IgD-negative memory B cell (primary cell): ENCODE measurements around the gene ATG7. TPM values are rescaled to one million over a fixed set of nuclear protein-coding genes. Genes with fewer than 3 reads are reported as not detected.
"Not testable (repeated sequence)": the region's sequence is repeated elsewhere in the genome, so short reads cannot be mapped to it uniquely, and the experiment has no call there.

ENCODE experiments used
- H3K27ac Mint-ChIP-seq, 3 donors: one replicate each; pipeline ENCODE4 v1.8.0; 2020 to 2022; ENCODE audit warnings: mild to moderate bottlenecking in 3 of 3, mixed read lengths in 3 of 3, moderate library complexity in 1 of 3
- H3K27me3 Mint-ChIP-seq: one replicate; pipeline ENCODE4 v1.8.0; 2021; ENCODE audit warnings: mixed read lengths
- H3K36me3 Mint-ChIP-seq: one replicate; pipeline ENCODE4 v1.8.0; 2020; ENCODE audit warnings: mild to moderate bottlenecking, mixed read lengths
- H3K4me1 Mint-ChIP-seq, 3 donors: one replicate each; pipeline ENCODE4 v1.8.0; 2020 to 2022; ENCODE audit warnings: mixed read lengths in 3 of 3, mild to moderate bottlenecking in 1 of 3
- H3K4me3 Mint-ChIP-seq, 4 donors: one replicate each; pipeline ENCODE4 v1.8.0; 2020 to 2022; ENCODE audit warnings: mild to moderate bottlenecking in 4 of 4, mixed read lengths in 4 of 4, moderate library complexity in 3 of 4
- H3K9me3 Mint-ChIP-seq, 3 donors: one replicate each; pipeline ENCODE4 v1.8.0; 2020 to 2021; ENCODE audit warnings: mixed read lengths in 3 of 3, mild to moderate bottlenecking in 1 of 3
- polyA plus RNA-seq: library from polyadenylated mRNA; unstranded; fragments of 300-500 nt; fragmentation: Illumina TruSeq; gene quantifications from one replicate; pipeline ENCODE4 v1.2.3, GENCODE V29; 2021

Gene ATG7
- polyA plus RNA-seq, 1 donor from 2014 or later, result 18.1 TPM

GRCh38 chr3:11447584-11448200 is 175.5 kb downstream of the ATG7 start:
- no peaks in the 10 kb centered on the region for H3K27me3 Mint-ChIP-seq
- H3K27ac Mint-ChIP-seq, result no peak overlapping the region
- H3K9me3 Mint-ChIP-seq, result no peaks in the 10 kb centered on the region
- peaks cover 15% of the 10 kb centered on the region for H3K36me3 Mint-ChIP-seq
- peaks cover 0 to 3% (median 0%) of the 10 kb centered on the region in 3 donors for H3K4me1 Mint-ChIP-seq
- no peak overlapping the region for H3K4me3 Mint-ChIP-seq

GRCh38 chr3:11450015-11450414 is 177.8 kb downstream of the ATG7 start:
- no peak overlapping the region for H3K27ac Mint-ChIP-seq
- H3K36me3 Mint-ChIP-seq, result peaks cover 5% of the 10 kb centered on the region
- H3K4me3 Mint-ChIP-seq, result no peak overlapping the region
- peaks cover 0 to 3% (median 0%) of the 10 kb centered on the region in 3 donors for H3K4me1 Mint-ChIP-seq
- no peaks in the 10 kb centered on the region for H3K9me3 Mint-ChIP-seq
- no peaks in the 10 kb centered on the region for H3K27me3 Mint-ChIP-seq

- Mint-ChIP-seq H3K9me3 (no peaks in the 10 kb centered on the region), H3K4me3 (no peak overlapping the region)
These were observed 180.1 kb downstream of the ATG7 start for GRCh38 chr3:11452312-11452711.

DNA sequence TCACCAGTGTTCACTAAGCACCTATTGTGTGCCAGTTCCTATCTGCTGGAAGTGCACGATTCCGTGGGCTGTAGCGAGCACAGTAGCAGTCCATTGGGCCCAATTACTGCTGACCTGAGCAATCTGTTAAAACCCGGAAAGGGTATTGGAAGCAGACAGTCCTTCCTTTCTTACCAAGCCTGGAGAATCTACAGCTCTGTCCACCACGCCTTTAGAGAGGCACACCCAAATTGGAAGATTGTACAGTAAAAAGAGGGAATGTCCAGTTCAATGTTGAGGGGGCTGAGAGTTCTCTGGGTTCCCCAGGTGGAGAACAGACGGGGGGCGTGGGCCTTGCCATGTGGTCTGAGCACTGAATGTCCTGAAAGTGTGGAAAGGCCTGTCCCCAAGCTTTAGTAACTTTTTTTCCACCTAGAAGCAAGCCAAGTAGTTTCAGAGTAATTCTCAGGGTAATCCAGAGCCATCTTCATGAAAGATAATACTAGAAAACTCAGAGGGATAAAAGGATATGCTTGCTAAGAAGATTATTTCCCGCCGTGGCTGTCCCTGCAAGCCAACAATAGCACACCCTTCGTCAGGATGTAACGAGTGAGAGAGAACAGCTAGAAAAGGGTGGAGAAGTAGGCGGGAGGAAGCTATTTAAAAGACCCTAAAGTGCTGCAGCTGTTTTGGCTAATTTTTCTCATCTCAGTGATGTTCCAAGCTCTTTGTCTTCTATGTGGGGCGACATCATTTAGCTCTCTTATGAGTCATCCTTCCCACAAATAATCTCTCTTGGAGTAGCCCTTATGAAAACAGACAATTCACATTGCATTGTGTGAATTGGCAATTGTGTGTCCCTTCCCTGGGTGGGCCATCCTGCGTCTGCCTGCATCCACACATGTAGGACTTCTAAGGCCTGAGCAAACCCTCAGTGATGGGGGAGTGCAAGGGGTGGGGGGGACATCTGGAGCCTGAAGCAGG is 181.0 kb downstream of the ATG7 start:
- Mint-ChIP-seq H3K27ac (no peak overlapping the region), H3K27me3 (no peaks in the 10 kb centered on the region), H3K36me3 (peaks cover 13% of the 10 kb centered on the region), H3K4me3 (no peak overlapping the region), H3K4me1 (no peaks in the 10 kb centered on the region), H3K9me3 (no peaks in the 10 kb centered on the region)

More at GRCh38 chr3:11452312-11452711, 180.1 kb downstream of the ATG7 start:
- Mint-ChIP-seq H3K27me3 (no peaks in the 10 kb centered on the region), H3K27ac (no peak overlapping the region), H3K36me3 (peaks cover 7% of the 10 kb centered on the region), H3K4me1 (peaks cover 0 to 3% (median 0%) of the 10 kb centered on the region in 3 donors)

GRCh38 chr3:11455956-11456355 is 183.8 kb downstream of the ATG7 start:
- Mint-ChIP-seq H3K4me3 (no peak overlapping the region), H3K9me3 (no peaks in the 10 kb centered on the region), H3K27ac (no peak overlapping the region), H3K4me1 (no peaks in the 10 kb centered on the region), H3K27me3 (no peaks in the 10 kb centered on the region), H3K36me3 (peaks cover 9% of the 10 kb centered on the region)

DNA sequence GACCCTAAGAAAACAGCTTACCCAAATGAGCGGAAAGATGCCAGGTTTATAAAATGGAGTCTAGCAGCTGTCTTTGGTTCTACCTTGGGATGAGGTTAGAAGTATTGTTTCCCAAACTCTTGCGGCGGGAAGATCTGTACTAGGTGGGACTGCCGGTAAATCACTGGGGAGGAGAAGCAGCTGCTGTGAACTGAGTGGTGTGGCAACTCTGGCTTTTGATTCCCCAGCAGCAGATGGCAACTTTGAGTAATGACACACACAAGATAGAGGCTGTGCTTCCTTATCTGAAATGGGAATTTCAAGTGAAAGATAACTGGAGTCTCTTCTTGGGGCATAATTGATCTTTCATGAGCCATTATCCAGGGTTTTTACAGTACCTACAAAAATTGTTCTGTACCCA is 184.9 kb downstream of the ATG7 start:
- H3K36me3 Mint-ChIP-seq, result peaks cover 8% of the 10 kb centered on the region
- no peaks in the 10 kb centered on the region for H3K9me3 Mint-ChIP-seq
- H3K4me3 Mint-ChIP-seq, result no peak overlapping the region
- H3K27ac Mint-ChIP-seq, result no peak overlapping the region
- H3K27me3 Mint-ChIP-seq, result no peaks in the 10 kb centered on the region
- H3K4me1 Mint-ChIP-seq, result no peaks in the 10 kb centered on the region

DNA sequence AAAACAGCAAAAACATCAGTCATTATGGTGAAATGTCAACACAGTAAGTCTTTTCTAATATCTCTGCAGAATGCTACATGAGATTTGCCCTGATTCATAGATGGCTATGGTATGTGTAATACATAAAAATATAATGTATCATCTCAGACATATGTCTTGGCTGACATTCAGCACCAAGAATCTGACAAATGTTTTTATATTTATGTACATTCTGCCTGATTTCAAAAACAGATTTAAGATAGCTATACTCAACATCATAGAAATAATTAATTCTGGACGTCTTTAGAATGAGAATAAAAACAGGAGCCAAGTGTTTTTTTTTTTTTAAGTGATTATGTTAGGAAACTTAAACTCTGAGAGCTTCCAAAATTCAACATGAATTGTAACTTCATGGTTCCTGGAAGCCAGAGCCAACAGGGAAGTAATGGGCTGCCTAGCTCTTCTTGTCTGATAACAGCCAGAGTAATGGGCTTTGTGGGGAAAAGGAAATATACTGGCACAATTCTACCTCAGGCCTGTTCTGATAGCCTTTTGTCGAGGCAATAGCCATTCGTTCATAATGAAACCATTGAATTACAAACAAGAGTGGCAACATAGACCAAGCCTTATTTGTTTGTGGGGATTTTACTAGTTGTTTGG is 187.1 kb downstream of the ATG7 start:
- H3K27me3 Mint-ChIP-seq, result no peaks in the 10 kb centered on the region
- no peak overlapping the region for H3K27ac Mint-ChIP-seq
- no peaks in the 10 kb centered on the region for H3K4me1 Mint-ChIP-seq
- H3K36me3 Mint-ChIP-seq, result peaks cover 8% of the 10 kb centered on the region
- no peaks in the 10 kb centered on the region for H3K9me3 Mint-ChIP-seq
- no peak overlapping the region for H3K4me3 Mint-ChIP-seq

GRCh38 chr3:11461226-11461625 is 189.0 kb downstream of the ATG7 start:
- no peak overlapping the region for H3K27ac Mint-ChIP-seq
- H3K4me1 Mint-ChIP-seq, result no peaks in the 10 kb centered on the region
- peaks cover 6% of the 10 kb centered on the region for H3K36me3 Mint-ChIP-seq
- H3K9me3 Mint-ChIP-seq, result no peaks in the 10 kb centered on the region
- H3K4me3 Mint-ChIP-seq, result no peak overlapping the region
- no peaks in the 10 kb centered on the region for H3K27me3 Mint-ChIP-seq

- H3K4me1 Mint-ChIP-seq, H3K36me3 Mint-ChIP-seq, H3K27me3 Mint-ChIP-seq, H3K9me3 Mint-ChIP-seq, H3K4me3 Mint-ChIP-seq: not testable (repeated sequence)
- peak overlapping the region in 1 of 3 donors; percentile 65 for H3K27ac Mint-ChIP-seq
These were observed 190.5 kb downstream of the ATG7 start for GRCh38 chr3:11462673-11463072.

DNA sequence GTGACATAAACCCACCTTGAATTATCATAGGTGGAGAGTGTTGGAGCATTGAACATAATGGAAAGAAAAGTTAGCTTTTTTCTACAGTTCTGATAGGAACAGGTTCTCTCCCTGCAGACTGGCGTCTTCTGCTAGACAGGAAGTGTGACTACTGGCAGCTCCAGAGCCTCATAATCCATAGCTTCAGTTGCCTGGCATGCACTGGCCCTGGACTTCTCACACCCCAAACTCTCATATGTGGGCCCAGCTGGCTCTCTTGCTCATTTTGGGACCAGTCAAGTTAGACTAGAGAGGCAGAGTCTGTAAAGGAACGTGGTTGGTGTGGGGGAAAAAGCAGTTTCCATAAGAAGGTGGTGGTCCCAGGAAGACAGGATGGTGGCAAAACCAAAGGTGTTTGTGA is 191.4 kb downstream of the ATG7 start:
- Mint-ChIP-seq H3K27ac (no peak overlapping the region), H3K36me3 (peaks cover 2% of the 10 kb centered on the region), H3K27me3 (no peaks in the 10 kb centered on the region), H3K4me3 (no peak overlapping the region), H3K4me1 (no peaks in the 10 kb centered on the region), H3K9me3 (no peaks in the 10 kb centered on the region)

DNA sequence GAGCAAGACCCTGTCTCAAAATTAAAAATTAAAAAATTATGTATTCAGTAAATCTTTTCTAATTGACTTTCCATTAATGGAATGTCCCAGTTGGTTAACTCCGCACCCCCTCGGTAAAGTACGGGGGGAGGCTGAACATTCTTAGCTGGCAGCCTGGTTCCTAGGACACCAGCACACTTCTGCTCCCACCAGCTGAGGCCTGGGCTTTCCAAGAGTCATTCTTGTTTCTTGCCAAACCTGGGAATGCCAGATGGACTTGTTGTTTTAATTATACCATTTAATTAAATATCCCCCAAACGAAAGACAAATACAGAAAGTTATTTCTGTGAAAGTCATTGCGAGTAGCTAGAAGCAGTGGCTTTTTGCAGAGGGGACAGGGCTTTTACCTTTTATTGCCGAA is 192.2 kb downstream of the ATG7 start:
- H3K4me1 Mint-ChIP-seq, result no peaks in the 10 kb centered on the region
- H3K27ac Mint-ChIP-seq, result no peak overlapping the region
- no peaks in the 10 kb centered on the region for H3K9me3 Mint-ChIP-seq
- peaks cover 6% of the 10 kb centered on the region for H3K36me3 Mint-ChIP-seq
- H3K27me3 Mint-ChIP-seq, result no peaks in the 10 kb centered on the region
- no peak overlapping the region for H3K4me3 Mint-ChIP-seq

- no peaks in the 10 kb centered on the region for H3K27me3 Mint-ChIP-seq
- H3K36me3 Mint-ChIP-seq, result peaks cover 6% of the 10 kb centered on the region
- H3K9me3 Mint-ChIP-seq, result no peaks in the 10 kb centered on the region
- H3K27ac Mint-ChIP-seq, result no peak overlapping the region
- no peaks in the 10 kb centered on the region for H3K4me1 Mint-ChIP-seq
- no peak overlapping the region for H3K4me3 Mint-ChIP-seq
These were observed 193.8 kb downstream of the ATG7 start for GRCh38 chr3:11465744-11466616.

DNA sequence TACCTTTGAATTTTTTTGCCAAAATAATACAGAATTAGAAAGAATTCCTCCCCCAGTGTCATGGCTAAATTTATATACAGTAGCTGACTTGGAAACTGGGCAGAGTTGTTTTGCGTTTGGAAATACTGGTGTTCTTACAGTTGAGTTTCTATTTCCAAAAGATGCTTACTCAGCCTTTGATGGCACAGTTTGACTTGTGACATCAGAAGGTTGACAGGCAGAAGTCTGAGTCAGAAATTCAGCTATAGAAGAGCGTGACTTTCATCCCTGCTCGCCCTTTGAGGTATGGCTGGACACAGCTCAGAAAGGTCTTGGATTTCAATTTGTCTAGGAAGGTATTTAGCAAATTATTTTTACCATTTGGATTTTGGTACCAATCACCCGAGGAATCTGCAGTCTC is 195.7 kb downstream of the ATG7 start:
- H3K4me1 Mint-ChIP-seq, result no peaks in the 10 kb centered on the region
- H3K9me3 Mint-ChIP-seq, result no peaks in the 10 kb centered on the region
- H3K36me3 Mint-ChIP-seq, result peaks cover 6% of the 10 kb centered on the region
- H3K27ac Mint-ChIP-seq, result no peak overlapping the region
- no peak overlapping the region for H3K4me3 Mint-ChIP-seq
- H3K27me3 Mint-ChIP-seq, result no peaks in the 10 kb centered on the region

GRCh38 chr3:11470031-11470853 is 198.0 kb downstream of the ATG7 start:
- Mint-ChIP-seq H3K9me3 (no peaks in the 10 kb centered on the region), H3K27ac (no peak overlapping the region), H3K36me3 (peaks cover 6% of the 10 kb centered on the region), H3K27me3 (no peaks in the 10 kb centered on the region), H3K4me3 (no peak overlapping the region), H3K4me1 (no peaks in the 10 kb centered on the region)
